ENCODE results near the gene GALNT16. TPM values are rescaled to one million over a fixed set of nuclear protein-coding genes. Genes with fewer than 3 reads are reported as not detected.

Gene GALNT16
- polyA plus RNA-seq, 1 donor from 2014 or later: not detected

DNA sequence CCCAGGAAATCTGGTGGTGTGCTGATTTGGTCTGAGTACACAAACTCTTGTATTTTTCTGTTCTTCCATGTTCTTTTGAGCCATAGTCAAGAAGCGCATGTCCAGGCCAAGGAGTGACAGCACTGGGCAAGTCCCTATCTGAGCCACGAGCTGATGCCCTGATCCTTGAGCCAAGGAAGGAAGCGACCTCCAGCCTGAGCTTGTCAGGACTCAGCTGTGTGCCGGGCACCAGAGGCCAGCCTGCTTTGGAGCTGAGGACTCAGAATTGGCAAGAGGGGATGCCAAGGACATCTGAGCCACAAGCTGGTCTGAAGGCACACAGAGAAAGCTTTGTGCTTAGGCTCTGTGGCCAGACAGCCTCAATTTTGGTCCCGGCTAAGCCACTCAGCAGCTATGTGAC lies 52.6 kb downstream of the GALNT16 start:
- Mint-ChIP-seq H3K4me3 (no peak overlapping the region), H3K27ac (no peak overlapping the region), H3K36me3 (no peaks in the 10 kb centered on the region), H3K4me1 (peaks cover 3 to 4% (median 3%) of the 10 kb centered on the region in 3 donors), H3K27me3 (peaks cover 9% of the 10 kb centered on the region), H3K9me3 (no peaks in the 10 kb centered on the region)

DNA sequence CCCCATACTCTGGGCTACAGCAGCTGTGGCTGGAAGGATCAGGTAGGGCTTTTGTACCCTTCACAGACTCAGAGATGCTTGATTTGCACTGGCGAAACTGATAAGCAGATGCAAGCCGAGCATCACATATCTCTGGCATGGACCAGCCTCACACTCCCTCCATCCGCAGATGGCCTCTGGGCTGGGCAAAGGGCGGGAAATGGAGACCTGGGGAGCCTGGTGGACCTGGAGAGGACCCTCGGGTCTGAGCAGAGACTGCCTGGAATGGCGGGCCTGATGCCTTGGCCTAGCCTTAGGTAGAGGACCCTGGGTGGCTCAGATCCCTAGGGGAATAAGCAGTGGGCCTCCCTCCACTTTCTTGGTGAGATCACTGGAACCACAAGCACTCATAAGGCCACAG lies 53.2 kb downstream of the GALNT16 start:
- H3K36me3 Mint-ChIP-seq: no peaks in the 10 kb centered on the region
- peaks cover 4 to 7% (median 7%) of the 10 kb centered on the region in 3 donors for H3K4me1 Mint-ChIP-seq
- H3K4me3 Mint-ChIP-seq: no peak overlapping the region
- H3K27ac Mint-ChIP-seq: no peak overlapping the region
- peaks cover 8% of the 10 kb centered on the region for H3K27me3 Mint-ChIP-seq
- no peaks in the 10 kb centered on the region for H3K9me3 Mint-ChIP-seq

DNA sequence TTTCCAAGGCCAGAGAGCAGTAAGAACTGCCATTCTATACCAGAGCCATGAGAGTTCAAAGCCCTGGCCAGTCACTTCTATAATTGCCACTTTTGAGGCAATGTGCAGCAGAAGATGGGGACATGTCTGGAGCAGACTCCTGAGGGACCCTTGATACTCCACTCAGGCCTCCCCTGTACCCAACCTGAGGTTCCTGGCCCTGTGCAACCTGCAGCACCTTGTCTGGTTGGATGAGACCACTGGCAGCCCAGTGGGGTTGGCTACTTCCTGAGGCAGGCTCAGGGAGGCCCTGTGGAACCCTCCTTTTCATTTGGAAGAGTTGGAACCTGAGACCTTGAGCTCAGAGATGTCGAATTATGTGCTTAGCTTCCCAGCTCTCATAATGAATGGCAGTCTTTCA lies 54.4 kb downstream of the GALNT16 start:
- Mint-ChIP-seq H3K4me1 (peaks cover 4 to 15% (median 14%) of the 10 kb centered on the region in 3 donors), H3K4me3 (no peak overlapping the region), H3K36me3 (no peaks in the 10 kb centered on the region), H3K9me3 (no peaks in the 10 kb centered on the region), H3K27me3 (peaks cover 8% of the 10 kb centered on the region), H3K27ac (no peak overlapping the region)

DNA sequence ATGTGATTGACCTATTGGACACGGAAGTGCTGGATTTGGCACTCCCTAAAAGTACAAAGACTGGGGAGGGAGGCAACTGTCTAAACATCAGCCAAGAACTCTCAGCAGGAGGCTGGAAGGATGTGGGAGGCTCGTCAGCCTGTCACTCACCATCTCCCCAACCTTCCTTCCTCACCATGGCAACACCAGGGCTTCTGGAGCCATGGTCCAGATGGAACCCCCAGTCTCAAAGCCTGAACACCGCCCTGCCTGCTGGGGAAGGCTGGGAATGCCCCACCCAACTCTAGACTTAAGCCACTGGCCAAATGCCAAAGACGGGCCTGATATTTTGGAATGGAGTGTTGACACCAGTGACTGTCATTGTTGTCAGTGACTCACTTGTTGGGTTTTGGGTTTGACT lies 55.3 kb downstream of the GALNT16 start:
- peaks cover 3% of the 10 kb centered on the region for H3K27me3 Mint-ChIP-seq
- no peaks in the 10 kb centered on the region for H3K36me3 Mint-ChIP-seq
- H3K9me3 Mint-ChIP-seq: no peaks in the 10 kb centered on the region
- H3K4me1 Mint-ChIP-seq: peaks cover 4 to 15% (median 14%) of the 10 kb centered on the region in 3 donors
- H3K27ac Mint-ChIP-seq: no peak overlapping the region
- H3K4me3 Mint-ChIP-seq: no peak overlapping the region

DNA sequence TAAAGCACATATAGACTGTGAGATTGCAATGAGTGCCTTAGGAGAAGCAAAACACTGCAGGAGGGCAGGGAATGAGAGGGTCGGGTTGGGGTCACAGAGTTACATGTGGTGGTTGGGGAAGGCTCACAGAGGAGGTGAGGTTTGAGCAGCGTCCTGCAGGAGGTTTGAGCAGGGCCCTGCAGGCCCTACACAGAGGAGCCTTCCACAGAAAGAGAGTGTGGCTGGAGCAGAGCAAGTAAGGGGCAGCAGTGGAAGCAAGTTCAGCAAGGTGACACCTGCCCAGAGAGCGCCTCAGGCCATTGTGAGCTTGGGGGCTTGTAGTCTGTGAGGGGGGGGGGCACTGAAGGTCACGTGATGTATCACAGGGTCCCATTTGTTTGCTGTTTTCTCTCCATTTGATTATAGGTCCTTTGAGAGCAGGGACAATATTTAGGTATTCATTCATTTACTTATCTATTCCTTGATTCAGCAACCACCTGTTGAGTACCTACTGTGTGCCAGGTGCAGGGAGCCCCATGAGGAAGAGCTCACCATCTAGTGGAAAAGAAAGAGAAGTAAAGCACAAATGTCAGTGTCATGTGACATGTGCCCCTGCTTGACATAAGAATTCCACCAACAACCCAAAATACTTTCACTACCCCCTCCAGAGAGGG lies 56.6 kb downstream of the GALNT16 start:
- H3K9me3 Mint-ChIP-seq: no peaks in the 10 kb centered on the region
- peaks cover 4 to 15% (median 14%) of the 10 kb centered on the region in 3 donors for H3K4me1 Mint-ChIP-seq
- H3K27me3 Mint-ChIP-seq: no peaks in the 10 kb centered on the region
- no peaks in the 10 kb centered on the region for H3K36me3 Mint-ChIP-seq
- no peak overlapping the region for H3K4me3 Mint-ChIP-seq
- H3K27ac Mint-ChIP-seq: no peak overlapping the region

DNA sequence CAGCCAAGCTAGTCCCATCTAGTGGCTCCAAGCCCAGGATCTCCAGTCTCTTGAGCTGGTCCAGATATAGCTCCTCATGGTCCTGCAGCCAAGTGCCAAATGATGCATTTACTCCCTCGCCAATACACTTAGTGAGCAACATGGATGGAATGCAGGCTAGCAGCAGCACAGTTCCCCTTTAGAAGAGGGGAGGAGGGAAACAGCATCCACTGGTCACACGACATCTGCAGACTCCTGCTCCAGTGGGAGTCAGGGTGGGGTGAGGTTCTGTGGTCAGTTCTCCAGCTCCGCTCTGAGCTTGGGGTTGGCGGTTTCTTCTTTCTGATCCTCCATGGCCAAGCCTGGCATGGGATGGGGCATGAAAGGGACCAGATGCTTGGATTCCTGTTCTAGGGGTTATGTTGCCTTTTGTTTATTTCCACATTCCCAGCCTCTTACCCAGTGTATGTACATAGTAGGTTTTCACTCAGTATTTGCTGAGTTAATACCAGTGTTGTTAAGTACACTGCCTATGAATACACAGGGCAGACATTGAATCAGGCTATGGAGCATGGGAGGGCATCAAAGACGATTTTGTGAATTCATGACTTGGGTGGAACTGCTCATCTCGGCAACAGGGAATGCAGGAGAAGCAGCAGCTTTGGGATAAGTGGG lies 57.3 kb downstream of the GALNT16 start:
- Mint-ChIP-seq H3K27ac (no peak overlapping the region), H3K36me3 (no peaks in the 10 kb centered on the region), H3K27me3 (no peaks in the 10 kb centered on the region), H3K4me3 (no peak overlapping the region), H3K4me1 (peaks cover 4 to 15% (median 14%) of the 10 kb centered on the region in 3 donors), H3K9me3 (no peaks in the 10 kb centered on the region)

DNA sequence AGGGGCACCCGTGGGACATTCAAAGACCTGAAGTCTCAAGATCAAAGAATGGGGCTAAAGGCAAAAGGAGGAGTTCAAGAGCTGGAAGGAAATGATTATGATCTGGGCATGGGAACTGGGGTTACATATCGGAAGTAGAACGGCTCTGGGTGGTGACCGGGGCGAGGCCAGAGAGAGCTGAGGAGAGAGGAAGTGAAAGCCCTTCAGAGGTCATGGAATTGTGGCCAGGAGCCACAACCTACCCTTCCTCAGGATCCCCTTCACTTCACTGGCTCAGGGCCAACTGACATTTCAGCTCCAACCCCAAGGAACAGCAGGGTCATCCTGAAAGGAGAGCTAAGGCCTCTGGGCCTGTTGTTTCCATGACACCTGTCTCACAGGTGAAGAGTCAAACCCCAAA lies 57.8 kb downstream of the GALNT16 start:
- Mint-ChIP-seq H3K9me3 (no peaks in the 10 kb centered on the region), H3K4me3 (no peak overlapping the region), H3K27me3 (no peaks in the 10 kb centered on the region), H3K36me3 (no peaks in the 10 kb centered on the region), H3K27ac (no peak overlapping the region), H3K4me1 (peaks cover 4 to 15% (median 14%) of the 10 kb centered on the region in 3 donors)

DNA sequence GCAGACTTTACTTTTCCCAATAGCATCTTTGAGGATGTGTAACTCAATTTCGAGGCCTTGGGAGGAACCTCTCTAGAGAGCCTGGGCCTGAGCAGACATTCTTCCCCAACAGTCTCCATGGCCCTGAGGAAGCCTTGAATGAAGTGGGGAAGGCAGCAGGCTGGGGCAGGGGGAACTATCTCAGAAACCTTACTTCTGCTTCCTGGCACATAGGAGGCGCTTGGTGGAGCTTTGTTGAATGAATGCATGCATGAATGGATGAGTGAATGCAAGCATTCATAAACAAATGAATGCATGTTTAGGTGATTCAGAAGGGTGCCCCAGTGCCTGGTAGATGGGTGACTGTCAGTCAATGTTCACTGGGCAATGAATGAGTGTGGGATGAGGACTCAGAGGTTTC lies 58.3 kb downstream of the GALNT16 start:
- no peak overlapping the region for H3K4me3 Mint-ChIP-seq

DNA sequence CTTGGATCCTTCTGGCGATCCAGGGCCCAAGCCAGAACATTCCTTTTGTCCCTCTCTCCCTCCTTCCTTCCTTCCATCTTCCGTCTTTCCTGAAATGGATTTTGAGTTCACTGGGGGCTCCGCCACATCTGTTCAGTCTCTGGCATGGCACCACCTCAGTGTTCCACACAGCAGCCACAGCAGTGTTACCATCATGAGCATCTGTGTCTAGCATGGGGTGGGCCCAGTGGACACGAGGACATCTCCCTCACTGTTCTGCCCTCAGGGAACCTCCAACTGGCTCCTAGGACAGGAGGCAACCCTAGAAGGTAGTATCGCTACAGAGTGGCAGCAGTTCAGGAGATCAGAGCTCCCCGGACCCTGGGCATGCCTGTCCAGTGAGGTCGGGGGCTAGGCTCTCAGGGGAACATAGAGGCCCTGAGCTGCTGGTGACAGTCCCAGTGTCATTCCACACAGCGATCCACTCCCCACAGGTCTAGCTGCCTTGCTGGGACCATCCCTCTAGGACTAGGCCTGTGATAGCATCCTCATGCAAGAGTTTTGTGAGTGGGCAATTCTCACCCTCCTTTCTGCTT lies 59.0 kb downstream of the GALNT16 start:
- Mint-ChIP-seq H3K27me3 (no peaks in the 10 kb centered on the region), H3K4me3 (no peak overlapping the region)

More for the DNA sequence above, 58.3 kb downstream of the GALNT16 start:
- Mint-ChIP-seq H3K27ac (no peak overlapping the region), H3K9me3 (no peaks in the 10 kb centered on the region), H3K36me3 (no peaks in the 10 kb centered on the region), H3K4me1 (peaks cover 4 to 15% (median 14%) of the 10 kb centered on the region in 3 donors), H3K27me3 (no peaks in the 10 kb centered on the region)

DNA sequence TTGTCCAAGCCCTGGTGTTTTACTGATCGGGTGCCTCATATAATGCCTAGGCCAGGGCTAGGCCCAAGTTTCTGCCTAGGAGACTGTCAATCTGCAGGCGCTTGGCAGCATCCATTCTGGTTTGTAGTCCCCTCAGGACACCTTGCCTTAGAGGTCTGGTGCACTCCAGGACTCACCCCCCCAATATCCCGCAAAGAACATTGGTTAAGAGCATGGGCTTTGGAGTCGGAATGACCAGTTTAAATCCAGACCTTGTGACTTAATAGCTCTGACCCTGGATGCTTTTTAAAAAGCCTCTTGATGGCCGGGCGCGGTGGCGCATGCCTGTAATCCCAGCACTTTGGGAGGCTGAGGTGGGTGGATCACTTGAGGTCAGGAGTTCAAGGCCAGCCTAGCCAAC lies 60.0 kb downstream of the GALNT16 start:
- H3K27ac Mint-ChIP-seq: no peak overlapping the region
- no peaks in the 10 kb centered on the region for H3K27me3 Mint-ChIP-seq
- no peak overlapping the region for H3K4me3 Mint-ChIP-seq
- no peaks in the 10 kb centered on the region for H3K36me3 Mint-ChIP-seq
- no peaks in the 10 kb centered on the region for H3K9me3 Mint-ChIP-seq
- H3K4me1 Mint-ChIP-seq: peaks cover 4 to 15% (median 14%) of the 10 kb centered on the region in 3 donors

More for the DNA sequence above, 59.0 kb downstream of the GALNT16 start:
- Mint-ChIP-seq H3K36me3 (no peaks in the 10 kb centered on the region), H3K4me1 (peaks cover 4 to 15% (median 14%) of the 10 kb centered on the region in 3 donors), H3K27ac (peak overlapping the region in 1 of 3 donors; percentile 9), H3K9me3 (no peaks in the 10 kb centered on the region)

DNA sequence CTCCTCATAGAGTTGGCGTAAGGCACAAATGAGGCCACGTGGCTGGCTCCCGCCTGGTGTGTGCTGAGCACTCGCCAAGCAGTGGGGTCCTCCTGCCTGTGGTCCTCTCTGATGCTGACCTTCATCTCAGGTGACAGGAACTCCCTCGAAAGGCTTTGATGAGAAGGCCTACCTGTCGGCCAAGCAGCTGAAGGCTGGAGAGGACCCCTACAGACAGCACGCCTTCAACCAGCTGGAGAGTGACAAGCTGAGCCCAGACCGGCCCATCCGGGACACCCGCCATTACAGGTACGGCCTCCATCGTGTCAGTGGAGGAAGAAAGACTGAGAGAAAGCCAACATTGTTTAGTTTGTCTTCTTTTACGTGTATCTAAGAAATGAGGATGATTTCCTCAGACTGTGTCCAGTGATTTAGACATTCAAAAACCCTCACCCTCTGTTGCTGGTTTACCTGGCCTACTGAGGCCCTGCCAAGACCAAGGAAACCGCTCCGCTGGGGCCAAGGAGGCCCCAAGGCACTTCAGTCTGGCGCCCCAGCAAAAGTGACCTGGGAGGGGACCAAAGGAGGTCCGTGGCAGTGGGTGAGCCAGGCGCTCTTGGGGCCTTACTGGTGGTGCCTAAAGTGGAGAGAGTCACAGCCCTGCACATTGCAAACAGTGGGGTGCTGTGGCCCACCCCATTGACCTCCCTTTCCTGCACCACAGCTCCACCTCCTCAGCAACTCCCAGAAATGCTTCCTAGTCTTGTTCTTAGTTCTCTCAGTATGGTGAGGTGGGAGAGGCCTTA lies 60.8 kb downstream of the GALNT16 start:
- Mint-ChIP-seq H3K27me3 (peaks cover under 1% of the 10 kb centered on the region), H3K36me3 (no peaks in the 10 kb centered on the region), H3K4me1 (peaks cover 4 to 15% (median 14%) of the 10 kb centered on the region in 3 donors), H3K4me3 (no peak overlapping the region), H3K9me3 (no peaks in the 10 kb centered on the region), H3K27ac (no peak overlapping the region)

DNA sequence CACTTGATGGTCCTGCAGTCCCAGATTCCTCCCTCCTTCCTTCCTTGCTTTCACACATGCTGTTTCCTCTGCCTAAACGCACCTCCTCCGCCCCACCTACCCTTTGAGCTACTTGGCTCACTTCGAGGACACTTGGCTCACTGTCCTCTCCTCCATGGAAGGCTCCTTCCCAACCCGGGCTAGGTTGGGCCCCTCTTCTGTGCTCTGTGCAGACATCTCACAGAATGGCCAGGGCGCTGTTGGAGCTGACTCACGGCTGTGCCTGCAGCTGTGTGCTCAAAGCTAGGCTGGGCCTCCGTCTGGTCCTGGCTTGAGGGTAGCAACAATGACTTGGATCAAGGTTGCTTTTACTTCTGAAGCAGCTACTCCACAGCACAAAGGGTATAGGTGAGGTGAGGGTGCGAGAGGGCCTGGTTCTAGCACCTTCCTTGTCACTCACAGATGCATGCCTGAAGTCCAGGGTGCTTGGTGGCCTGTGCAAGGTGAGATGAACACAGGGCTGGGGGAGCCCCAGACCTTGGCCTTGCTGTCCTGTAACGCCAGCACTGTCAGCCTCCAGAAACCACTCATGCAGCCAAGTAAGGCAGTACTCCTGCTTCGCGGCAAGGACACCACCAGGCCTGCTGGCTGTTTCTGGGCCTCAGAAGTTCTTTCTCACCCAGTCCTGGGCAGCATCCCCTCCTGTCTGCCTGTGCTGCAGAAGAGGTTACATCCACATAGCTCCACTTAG lies 61.8 kb downstream of the GALNT16 start:
- Mint-ChIP-seq H3K9me3 (no peaks in the 10 kb centered on the region), H3K4me3 (no peak overlapping the region), H3K36me3 (no peaks in the 10 kb centered on the region), H3K27ac (no peak overlapping the region), H3K27me3 (peaks cover 5% of the 10 kb centered on the region), H3K4me1 (peaks cover 4 to 14% (median 13%) of the 10 kb centered on the region in 3 donors)

DNA sequence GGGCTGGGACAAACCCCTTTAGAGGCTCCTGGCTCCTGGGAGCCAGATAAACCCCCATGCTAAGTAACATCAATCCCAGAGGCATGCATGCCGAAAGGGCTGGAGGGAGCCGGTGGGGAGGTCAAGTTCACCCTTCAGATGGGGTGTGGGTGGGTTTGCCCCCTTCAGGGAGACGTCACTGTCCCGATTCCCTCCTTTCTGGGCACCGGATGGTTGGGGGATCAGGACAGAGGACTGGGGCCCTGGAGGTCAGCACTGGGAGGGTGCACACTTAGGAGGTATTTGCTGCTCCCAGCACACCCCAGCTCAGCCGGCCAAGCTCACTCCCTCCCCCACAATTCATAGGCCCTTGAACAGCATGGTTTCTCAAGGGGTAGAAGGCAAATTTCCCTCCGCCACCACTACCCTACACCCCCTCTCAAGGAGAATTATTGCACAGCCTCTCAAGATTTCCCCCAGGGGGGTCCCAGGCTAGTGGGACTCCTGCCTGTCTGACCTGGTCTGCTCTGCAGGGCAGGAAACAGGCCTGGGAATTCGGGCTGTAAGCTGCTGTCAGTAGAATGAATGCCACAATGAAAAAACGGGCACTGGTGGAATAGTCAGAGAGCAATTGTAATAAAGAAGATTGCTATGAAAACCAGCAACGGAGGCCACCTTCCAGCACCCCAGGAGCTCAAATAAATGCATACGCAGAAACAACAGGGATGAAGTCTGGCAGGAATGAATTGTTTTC lies 63.5 kb downstream of the GALNT16 start:
- H3K27me3 Mint-ChIP-seq: peaks cover 7% of the 10 kb centered on the region
- no peaks in the 10 kb centered on the region for H3K36me3 Mint-ChIP-seq
- no peak overlapping the region for H3K4me3 Mint-ChIP-seq
- H3K27ac Mint-ChIP-seq: no peak overlapping the region
- H3K4me1 Mint-ChIP-seq: peaks cover 0 to 5% (median 5%) of the 10 kb centered on the region in 3 donors
- H3K9me3 Mint-ChIP-seq: no peaks in the 10 kb centered on the region

DNA sequence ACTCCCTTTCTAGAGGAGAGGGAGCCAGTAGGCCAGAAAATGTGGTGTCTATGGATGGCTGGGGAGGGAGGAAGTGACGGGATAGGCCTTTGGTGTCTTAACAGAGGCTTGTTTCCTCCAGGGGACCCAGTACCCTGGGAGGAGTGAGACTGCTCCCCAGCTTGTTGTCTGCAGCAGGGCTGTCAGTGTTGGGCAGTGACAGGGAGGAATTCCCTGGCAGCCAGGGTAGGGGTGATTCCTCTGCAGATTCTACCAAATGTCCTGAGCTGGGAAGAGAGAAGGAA lies 64.0 kb downstream of the GALNT16 start:
- H3K27me3 Mint-ChIP-seq: peaks cover 7% of the 10 kb centered on the region
- H3K4me3 Mint-ChIP-seq: no peak overlapping the region
- H3K4me1 Mint-ChIP-seq: peaks cover 0 to under 1% (median 0%) of the 10 kb centered on the region in 3 donors
- no peaks in the 10 kb centered on the region for H3K36me3 Mint-ChIP-seq
- H3K9me3 Mint-ChIP-seq: no peaks in the 10 kb centered on the region
- no peak overlapping the region for H3K27ac Mint-ChIP-seq
